PC-9 (cell line): ENCODE results near the gene FGD6. TPM values are rescaled to one million over a fixed set of nuclear protein-coding genes. Genes with fewer than 3 reads are reported as not detected.

Source experiments
- BruUV-seq: library from RNA; stranded (reverse); fragments of 400-500 nt; replicated peaks from 2 replicates; lab custom pipeline; 2021; lab: Mats Ljungman, UMichigan
- CTCF ChIA-PET: fragments of 300-600 bp; sonication (Branson Sonifier 250); formaldehyde crosslinking; loops from one replicate; lab custom pipeline; 2022; ENCODE audit warnings: antibody characterized with exemption; lab: Charles Lee
- POLR2A ChIA-PET: fragments of 300-600 bp; sonication (Branson Sonifier 250); formaldehyde crosslinking; loops from one replicate; lab custom pipeline; 2022; ENCODE audit warnings: antibody characterized with exemption; ENCODE audit not compliant: unreplicated experiment; lab: Charles Lee
- DNase-seq, 2 experiments: peaks; one replicate each; pipeline versions ENCODE4 v3.0.0 to v3.0.0-alpha.2; 2015 to 2022; ENCODE audit warnings: mixed read lengths in 1 of 2
- H2AFZ ChIP-seq: fragments of 200-600 bp; sonication (generic); 2 replicates; pipeline ENCODE4 v1.8.1; 2017; ENCODE audit warnings: antibody characterized with exemption
- H3F3A ChIP-seq: fragments of 200-600 bp; sonication (generic); 2 replicates; pipeline ENCODE4 v1.8.1; 2017; ENCODE audit warnings: antibody characterized with exemption, mild to moderate bottlenecking, low read depth; ENCODE audit not compliant: insufficient read depth
- H3K27ac ChIP-seq: fragments of 200-600 bp; sonication (generic); 2 replicates; pipeline ENCODE4 v1.6.1; 2016; ENCODE audit warnings: mixed run types
- H3K27me3 ChIP-seq: fragments of 200-600 bp; sonication (generic); 2 replicates; pipeline ENCODE4 v1.6.1; 2016; ENCODE audit warnings: low read depth, mixed run types; ENCODE audit not compliant: insufficient read depth
- H3K36me3 ChIP-seq: fragments of 200-600 bp; sonication (generic); 2 replicates; pipeline ENCODE4 v1.6.1; 2016; ENCODE audit warnings: low read depth, mixed run types
- H3K4me1 ChIP-seq: fragments of 200-600 bp; sonication (generic); replicated peaks from 2 replicates; pipeline ENCODE4 v1.6.1; 2016; ENCODE audit warnings: mixed run types; ENCODE audit not compliant: insufficient read depth
- H3K4me2 ChIP-seq: fragments of 200-600 bp; sonication (generic); 2 replicates; pipeline ENCODE4 v1.6.1; 2017; ENCODE audit warnings: mixed run types
- H3K4me3 ChIP-seq: fragments of 200-600 bp; sonication (generic); 2 replicates; pipeline ENCODE4 v1.6.1; 2016; ENCODE audit warnings: mixed run types
- H3K79me2 ChIP-seq: fragments of 200-600 bp; sonication (generic); 2 replicates; pipeline ENCODE4 v1.6.1; 2017; ENCODE audit warnings: low read depth, mixed run types
- H3K9me2 ChIP-seq: fragments of 200-600 bp; sonication (generic); 2 replicates; pipeline ENCODE4 v1.8.1; 2017; ENCODE audit warnings: mild to moderate bottlenecking; ENCODE audit not compliant: insufficient read depth
- H3K9me3 ChIP-seq: fragments of 200-600 bp; sonication (generic); 2 replicates; pipeline ENCODE4 v1.8.1; 2016; ENCODE audit warnings: low read depth; ENCODE audit not compliant: insufficient read depth
- H4K20me1 ChIP-seq: fragments of 200-600 bp; sonication (generic); 2 replicates; pipeline ENCODE4 v1.8.1; 2017; ENCODE audit not compliant: insufficient read depth
- EZH2 ChIP-seq: fragments of 200-600 bp; sonication (generic); IDR thresholded peaks from 2 replicates; pipeline ENCODE4 v1.8.0; 2017; ENCODE audit warnings: antibody characterized with exemption, low read depth
- intact Hi-C: fragments of 100-400 bp; cut with micrococcal nuclease; formaldehyde crosslinking; loops from one replicate; pipeline ENCODE4 v1.10.0; 2022; ENCODE audit not compliant: unreplicated experiment
- total RNA-seq: library from RNA; stranded (reverse); gene quantifications from 2 replicates; pipeline ENCODE4 v1.2.3, GENCODE V29; 2021
- TF ChIP-seq, protein P1 (sequence below): fragments of 200-600 bp; sonication (generic); conservative IDR thresholded peaks from 2 replicates; pipeline ENCODE4 v1.6.1; 2017; ENCODE audit warnings: mixed run types, antibody characterized with exemption, mild to moderate bottlenecking, moderate library complexity

The FGD6 gene
- total RNA-seq, 1 experiment from 2014 or later, result 22.0 TPM

DNA sequence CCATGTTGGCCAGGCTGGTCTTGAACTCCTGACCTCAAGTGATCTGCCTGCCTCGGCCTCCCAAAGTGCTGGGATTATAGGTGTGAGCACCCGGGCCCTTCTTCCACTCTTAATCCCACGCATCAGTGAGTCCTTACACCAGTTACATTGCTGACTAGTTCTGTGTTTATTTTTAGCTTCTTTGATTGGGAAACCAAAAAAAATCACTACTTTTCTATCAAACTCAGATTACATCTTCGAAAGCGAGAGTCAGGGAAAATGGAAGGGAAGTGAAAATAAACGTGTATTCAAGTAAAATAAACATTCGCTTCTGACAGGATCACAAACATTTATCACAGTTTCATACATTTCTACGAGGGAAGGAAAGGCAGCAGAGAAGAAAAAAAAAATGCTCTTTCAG lies 32.2 kb downstream of the FGD6 start:
- Histone ChIP-seq H3K4me1 (no peaks in the 10 kb centered on the region; the same call in 1 of the 2 replicates), H3K36me3 (no peaks in the 10 kb centered on the region), H3K4me3 (no peak overlapping the region), H4K20me1 (no peaks in the 10 kb centered on the region), H3K9me3 (no peaks in the 10 kb centered on the region), H3K4me2 (no peak overlapping the region), H3K27me3 (no peaks in the 10 kb centered on the region), H2AFZ (no peak overlapping the region), H3K27ac (no peak overlapping the region), H3K9me2 (no peaks in the 10 kb centered on the region), H3K79me2 (0 out of 2 replicates have a peak, but pooled peaks cover 10% of the 10 kb centered on the region), H3F3A (no peaks in the 10 kb centered on the region)
- TF ChIP-seq EZH2, result no peak
- TF ChIP-seq, protein P1, sequence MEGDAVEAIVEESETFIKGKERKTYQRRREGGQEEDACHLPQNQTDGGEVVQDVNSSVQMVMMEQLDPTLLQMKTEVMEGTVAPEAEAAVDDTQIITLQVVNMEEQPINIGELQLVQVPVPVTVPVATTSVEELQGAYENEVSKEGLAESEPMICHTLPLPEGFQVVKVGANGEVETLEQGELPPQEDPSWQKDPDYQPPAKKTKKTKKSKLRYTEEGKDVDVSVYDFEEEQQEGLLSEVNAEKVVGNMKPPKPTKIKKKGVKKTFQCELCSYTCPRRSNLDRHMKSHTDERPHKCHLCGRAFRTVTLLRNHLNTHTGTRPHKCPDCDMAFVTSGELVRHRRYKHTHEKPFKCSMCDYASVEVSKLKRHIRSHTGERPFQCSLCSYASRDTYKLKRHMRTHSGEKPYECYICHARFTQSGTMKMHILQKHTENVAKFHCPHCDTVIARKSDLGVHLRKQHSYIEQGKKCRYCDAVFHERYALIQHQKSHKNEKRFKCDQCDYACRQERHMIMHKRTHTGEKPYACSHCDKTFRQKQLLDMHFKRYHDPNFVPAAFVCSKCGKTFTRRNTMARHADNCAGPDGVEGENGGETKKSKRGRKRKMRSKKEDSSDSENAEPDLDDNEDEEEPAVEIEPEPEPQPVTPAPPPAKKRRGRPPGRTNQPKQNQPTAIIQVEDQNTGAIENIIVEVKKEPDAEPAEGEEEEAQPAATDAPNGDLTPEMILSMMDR, result no peak
- DNase-seq, result no peak
- ChIA-PET POLR2A (no interaction called here), CTCF (no interaction called here)
- intact Hi-C loops, result no loop called here
- BruUV-seq, result no TSS peak

DNA sequence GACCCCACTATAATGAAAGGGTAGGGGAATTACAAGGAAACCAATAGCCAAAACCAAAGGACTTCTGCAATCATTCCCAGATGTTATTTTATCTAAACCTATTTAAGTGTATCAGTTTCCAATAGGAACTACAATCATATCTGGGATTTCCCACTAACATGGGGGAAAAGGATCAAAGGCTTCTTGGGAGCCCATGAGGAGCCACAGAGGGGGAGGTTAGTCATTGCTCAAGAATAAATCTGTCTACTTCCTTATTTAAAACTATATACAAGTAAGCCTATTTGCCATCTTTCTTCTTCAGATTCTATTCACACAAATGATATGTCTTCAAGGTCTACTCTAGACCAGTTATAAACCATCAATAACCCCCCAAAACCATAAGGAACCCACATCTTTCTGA lies 33.1 kb downstream of the FGD6 start:
- no TSS peak for BruUV-seq
- Histone ChIP-seq H2AFZ (no peak overlapping the region), H3K4me1 (peaks cover 4% of the 10 kb centered on the region), H3K9me2 (no peaks in the 10 kb centered on the region), H3K27ac (no peak overlapping the region), H3K9me3 (no peaks in the 10 kb centered on the region), H4K20me1 (no peaks in the 10 kb centered on the region), H3K36me3 (0 out of 2 replicates have a peak, but pooled peaks cover 4% of the 10 kb centered on the region), H3K4me3 (no peak overlapping the region), H3K4me2 (no peak overlapping the region), H3K27me3 (no peaks in the 10 kb centered on the region), H3K79me2 (0 out of 2 replicates have a peak, but pooled peaks cover 10% of the 10 kb centered on the region), H3F3A (no peaks in the 10 kb centered on the region)
- no peak for DNase-seq
- ChIA-PET POLR2A (interaction anchor here (0.7 kb wide), 1 partner anchor 20 kb away, joined by 3 read pairs; no protein-coding TSS in a partner anchor), CTCF (no interaction called here)
- TF ChIP-seq, protein P1, result no peak
- TF ChIP-seq EZH2, result no peak
- intact Hi-C loops, result no loop called here

DNA sequence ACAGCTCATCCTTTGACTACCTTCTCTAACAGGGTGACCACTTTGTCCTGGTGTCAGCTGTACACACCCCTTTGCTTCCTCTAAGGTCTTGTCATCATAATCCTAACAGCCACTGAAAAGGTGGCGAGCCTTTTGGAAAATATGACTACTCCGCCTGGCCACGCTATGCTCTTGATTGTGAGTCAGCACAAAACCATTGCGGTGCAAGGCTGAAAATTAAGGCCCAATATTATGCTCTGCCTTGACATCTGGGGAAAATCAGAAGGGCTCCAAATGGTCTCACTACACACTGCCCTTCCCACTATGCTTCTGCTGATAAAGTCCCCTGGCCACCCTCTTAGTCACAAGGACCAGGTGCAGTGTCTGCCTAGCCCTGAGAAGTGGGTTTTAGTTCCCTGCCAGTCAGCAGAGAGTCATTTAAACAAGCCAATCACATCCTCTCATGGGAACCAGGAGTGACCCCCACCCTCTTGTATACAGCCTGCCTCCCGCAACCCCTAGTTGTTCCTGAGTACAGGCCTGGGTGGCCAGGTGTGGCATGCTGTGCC lies 34.3 kb downstream of the FGD6 start:
- ChIA-PET CTCF (no interaction called here), POLR2A (interaction anchor here (0.7 kb wide), 1 partner anchor 54 kb away, joined by 5 read pairs; no protein-coding TSS in a partner anchor)
- BruUV-seq, result no TSS peak
- no peak for TF ChIP-seq EZH2
- TF ChIP-seq, protein P1, result no peak
- intact Hi-C loops, result no loop called here
- H3K4me3 ChIP-seq, result no peak overlapping the region
- peak in 1 of 2 experiments; percentile 38 for DNase-seq
- no peak overlapping the region for H3K4me2 ChIP-seq
- no peaks in the 10 kb centered on the region for H3F3A ChIP-seq
- H3K27ac ChIP-seq, result 0 out of 2 replicates have a peak overlapping the region, but pooled peaks have one; percentile 12
- H3K79me2 ChIP-seq, result 0 out of 2 replicates have a peak, but pooled peaks cover 10% of the 10 kb centered on the region
- no peaks in the 10 kb centered on the region for H3K9me3 ChIP-seq
- 0 out of 2 replicates have a peak, but pooled peaks cover 4% of the 10 kb centered on the region for H3K36me3 ChIP-seq
- no peaks in the 10 kb centered on the region for H3K27me3 ChIP-seq
- no peaks in the 10 kb centered on the region for H3K9me2 ChIP-seq
- H4K20me1 ChIP-seq, result no peaks in the 10 kb centered on the region
- peaks cover 16% of the 10 kb centered on the region for H3K4me1 ChIP-seq
- H2AFZ ChIP-seq, result no peak overlapping the region
